ENCODE results near the gene SEMA3A.

Gene SEMA3A

DNA sequence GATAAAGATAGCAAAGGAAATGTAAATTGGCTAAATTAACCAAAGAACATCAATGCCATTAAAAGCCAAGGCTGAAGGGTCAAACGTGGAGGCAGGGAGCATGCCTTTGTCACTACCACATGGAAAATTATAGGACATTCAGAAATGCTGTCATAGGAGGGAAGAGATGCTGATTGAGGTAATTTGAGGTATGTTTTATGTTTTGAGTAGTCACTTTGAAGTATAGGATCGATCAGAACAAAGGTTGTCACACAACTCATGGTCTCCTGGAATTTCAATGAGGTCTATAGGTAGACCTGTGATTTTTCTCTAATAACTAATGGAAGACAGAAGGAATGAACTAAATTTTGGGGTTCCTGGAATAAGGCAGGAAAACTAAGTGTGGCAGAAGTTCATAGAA lies 149.8 kb downstream of the SEMA3A start:
- intact Hi-C loops (cut with DNase I) = no loop called here
- DNase-seq = no peak

DNA sequence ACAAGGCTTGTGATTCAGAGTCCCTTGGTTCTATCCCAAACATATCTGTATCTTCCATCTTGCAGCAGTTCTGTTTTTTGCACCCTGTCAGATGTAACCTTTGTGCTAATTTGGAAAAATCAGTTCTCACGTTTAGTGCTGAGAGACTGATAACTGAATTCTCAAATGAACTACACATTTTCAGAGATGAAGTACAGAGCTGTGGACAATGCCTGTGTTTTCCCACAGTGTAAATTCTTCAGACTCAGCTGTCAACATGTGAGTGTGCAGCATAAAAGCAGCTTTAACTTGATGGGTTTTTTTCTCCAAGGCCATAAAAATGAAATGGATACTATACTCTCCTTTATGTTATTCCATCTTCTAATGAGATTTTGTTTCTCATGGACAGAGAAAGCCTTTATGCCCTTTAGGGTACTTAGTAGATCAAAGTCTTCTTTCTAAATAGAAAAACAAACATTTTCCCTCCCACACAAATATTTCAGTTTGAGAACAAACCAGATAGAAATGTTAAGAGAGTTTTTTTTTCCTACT lies 150.9 kb downstream of the SEMA3A start:
- intact Hi-C loops (cut with DNase I) = no loop called here
- DNase-seq = no peak

DNA sequence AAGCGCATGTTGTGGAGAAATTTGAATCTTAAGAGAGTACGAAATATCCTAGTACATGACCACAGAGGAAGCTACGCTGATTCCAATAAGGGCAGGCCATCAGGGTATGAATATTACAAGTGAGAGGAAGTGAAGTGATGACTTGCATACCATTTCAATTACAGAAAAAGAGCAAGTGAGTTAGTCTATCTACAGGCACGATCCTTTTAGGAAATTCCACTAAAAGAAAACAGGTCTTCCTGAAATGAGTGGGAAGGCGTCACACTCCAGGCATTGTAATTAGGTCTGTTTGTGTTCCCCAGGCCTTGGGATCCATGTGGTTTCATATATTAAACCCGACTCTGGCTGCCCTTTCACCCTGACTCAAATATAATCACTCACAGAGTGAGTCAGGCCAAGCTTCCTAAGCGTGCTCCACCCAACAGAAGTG lies 152.5 kb downstream of the SEMA3A start:
- intact Hi-C loops (cut with DNase I) = no loop called here

DNA sequence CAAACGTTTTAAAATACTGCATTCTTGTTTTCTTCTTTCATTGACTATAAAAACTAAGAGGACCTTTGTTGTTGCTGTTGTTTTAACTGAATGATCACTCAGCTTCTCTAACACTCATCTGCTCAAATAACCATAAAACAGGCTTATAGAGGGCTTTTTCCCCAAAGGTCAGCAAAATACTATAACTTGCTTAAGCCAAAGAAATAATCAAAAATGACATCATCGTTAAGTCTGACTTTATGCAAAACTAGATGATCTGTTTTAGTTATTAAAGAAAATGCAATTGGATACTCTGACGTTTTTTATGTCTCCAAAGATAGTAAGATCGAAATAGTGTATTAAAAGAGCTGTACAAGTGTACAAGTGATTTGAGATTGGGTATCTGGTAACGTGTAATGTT lies 152.9 kb downstream of the SEMA3A start:
- intact Hi-C loops (cut with DNase I) = no loop called here

More for the DNA sequence above, 152.5 kb downstream of the SEMA3A start:
- DNase-seq = no peak

DNA sequence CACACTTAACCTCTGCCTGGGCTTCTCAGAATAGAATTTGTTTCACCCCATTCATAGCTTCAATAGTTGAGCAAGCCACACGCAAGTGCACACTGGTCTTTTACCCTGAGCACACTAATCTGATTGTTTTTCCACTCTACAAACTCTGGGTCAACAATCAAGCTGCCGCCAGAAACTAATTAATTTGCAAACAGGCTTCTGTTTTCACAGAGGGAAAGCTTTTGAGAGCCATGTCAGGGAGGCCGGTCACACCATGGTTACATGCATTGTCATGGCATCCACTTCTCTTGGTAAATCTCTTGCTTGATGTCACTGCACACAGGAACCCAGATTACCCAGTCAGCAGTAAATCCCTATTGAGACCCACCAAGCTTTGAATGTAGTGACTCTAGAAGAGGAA lies 154.2 kb downstream of the SEMA3A start:
- intact Hi-C loops (cut with DNase I) = no loop called here
- DNase-seq = peak in 28 of 42 donors; percentile 3 to 64 (median 24)

More for the DNA sequence above, 152.9 kb downstream of the SEMA3A start:
- DNase-seq = no peak

DNA sequence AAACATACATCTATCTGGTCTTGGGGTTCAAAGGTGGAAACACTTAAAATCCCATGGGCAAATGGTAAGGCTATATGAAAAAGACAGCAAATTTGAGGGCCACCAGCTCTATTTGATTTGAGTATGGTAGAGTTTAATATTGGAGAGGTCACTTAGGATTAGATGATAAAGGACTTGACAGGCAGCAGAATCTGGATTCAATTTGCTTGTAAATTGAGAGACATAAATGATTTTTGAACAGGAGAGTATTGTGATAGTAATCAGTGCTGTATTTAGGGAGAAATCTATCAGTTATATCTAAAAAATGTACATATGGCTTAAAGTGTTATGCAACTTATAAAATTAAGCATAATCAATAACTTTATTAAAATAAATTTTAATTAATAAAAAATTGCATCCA lies 155.2 kb downstream of the SEMA3A start:
- no peak for DNase-seq

DNA sequence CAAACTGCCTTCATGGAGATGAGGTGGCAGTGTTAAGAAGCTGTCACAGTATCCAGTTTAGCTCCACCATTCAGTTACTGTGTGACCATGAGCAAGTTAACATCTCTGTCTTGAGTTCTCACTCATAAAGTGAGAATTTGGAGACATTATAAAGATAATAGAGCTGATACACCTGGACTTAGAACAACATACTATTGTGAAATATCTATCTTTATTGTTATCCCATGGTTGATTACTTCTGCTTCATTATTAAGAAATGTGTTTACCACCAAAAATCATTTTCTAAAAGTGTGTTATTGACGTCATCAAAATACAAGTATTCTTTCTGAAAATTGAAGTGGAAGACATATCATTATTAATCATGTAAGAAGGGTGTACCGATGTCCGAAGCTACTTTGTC lies 166.9 kb downstream of the SEMA3A start:
- no peak for DNase-seq
- intact Hi-C loops (cut with DNase I) = no loop called here

More for the DNA sequence above, 155.2 kb downstream of the SEMA3A start:
- intact Hi-C loops (cut with DNase I) = no loop called here

DNA sequence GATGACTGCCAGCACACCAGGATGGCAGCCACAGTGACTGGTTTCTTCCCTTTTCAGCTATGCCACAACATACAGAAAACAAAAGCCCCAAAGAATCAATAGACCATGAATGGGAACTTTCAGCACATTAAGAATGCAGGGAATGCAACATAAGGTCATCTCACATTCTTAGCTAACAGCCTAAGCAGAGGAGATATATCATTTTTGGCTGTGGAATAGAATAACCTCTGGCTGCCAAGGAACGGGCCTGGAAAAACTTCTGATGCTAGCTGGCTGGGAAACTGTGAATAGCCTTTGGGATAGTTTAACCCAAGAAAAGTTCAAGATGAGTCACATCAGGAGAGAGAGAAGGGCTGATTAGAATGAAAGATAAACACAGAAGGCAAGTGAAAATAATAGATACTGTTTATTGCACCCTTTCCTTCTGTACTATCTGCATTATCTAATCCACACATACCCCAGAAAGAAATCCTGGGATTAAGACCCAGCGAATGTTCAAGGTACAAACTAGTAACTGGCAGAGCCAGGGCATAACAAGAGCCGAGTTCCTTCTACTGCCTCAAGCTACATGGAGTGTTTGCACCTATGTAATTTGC lies 169.2 kb downstream of the SEMA3A start:
- DNase-seq = no peak
- intact Hi-C loops (cut with DNase I) = no loop called here

DNA sequence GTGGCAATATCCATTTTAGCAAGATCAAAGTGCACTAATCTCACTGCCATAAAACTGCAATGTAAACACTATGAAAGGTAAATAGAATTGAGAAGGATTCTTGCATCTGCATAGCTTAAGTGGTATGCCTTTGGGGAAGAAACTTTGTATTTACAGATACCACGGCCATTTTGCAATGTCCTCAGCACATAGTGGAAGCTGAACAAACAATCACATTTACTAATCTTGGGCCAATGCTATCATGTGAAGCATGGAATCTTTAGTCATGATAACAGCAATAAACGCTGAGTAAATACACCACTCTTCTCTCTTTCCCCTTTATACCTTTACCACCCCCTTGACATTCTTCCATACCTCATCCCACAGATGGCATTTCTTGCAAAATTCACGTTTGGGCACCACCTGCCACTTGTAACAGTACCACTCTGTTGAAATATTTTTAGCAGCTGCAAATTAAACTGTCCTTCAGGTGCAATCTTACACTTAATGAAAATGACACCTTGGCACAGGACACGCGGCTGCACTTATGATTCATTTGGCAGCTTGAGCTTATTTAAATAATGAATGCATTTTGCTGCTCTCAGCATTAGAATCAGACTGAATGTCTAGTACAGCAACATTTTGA lies 171.8 kb downstream of the SEMA3A start:
- intact Hi-C loops (cut with DNase I) = no loop called here
- peak in 1 of 42 donors; percentile 4 for DNase-seq

DNA sequence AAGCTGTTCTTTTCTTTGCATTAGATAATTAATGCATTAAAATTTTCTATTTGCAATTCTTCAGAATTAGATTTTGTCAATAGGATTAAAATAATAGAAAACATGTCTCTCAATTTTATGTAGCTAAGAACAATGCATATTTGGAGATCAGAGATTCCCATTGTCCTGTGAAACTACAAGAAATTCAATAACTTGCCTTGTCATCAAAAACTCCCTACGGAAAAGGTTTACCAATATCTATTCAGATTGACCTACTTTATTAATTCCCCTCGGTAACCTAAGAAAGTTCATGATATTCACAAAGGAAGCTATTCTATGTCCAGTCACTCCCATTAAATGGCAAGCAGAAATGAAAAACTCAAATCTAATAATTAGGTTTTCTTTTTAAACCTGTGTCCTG lies 172.6 kb downstream of the SEMA3A start:
- intact Hi-C loops (cut with DNase I) = no loop called here
- DNase-seq = no peak

DNA sequence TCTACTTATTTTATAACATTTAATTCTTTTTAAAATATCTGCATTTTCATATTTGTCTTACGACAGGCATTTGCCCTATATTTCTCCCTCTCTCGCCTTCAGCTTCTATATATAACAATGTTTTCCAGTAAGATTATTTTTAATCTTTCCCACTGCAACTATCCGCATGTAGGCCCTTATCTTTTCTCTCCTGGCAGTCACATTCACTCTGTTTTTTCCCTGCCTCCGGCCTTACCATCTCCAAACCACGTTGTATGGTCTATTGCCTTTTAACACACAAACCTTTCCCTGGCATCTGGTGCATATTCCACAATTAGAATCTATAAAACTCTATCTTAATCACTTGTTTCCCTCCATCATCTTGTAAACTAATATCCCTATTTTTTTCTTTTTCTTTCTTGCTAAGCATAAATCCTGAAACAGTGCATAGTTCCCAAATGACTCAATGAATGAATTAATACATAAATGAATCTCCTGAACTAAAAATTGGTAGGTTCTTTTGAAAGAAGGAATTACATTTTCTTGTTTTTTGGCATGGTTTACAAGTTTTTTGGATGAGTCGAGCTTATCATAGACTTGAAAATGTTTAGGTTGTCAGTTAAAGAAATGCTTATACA lies 173.2 kb downstream of the SEMA3A start:
- intact Hi-C loops (cut with DNase I) = no loop called here
- DNase-seq = no peak

DNA sequence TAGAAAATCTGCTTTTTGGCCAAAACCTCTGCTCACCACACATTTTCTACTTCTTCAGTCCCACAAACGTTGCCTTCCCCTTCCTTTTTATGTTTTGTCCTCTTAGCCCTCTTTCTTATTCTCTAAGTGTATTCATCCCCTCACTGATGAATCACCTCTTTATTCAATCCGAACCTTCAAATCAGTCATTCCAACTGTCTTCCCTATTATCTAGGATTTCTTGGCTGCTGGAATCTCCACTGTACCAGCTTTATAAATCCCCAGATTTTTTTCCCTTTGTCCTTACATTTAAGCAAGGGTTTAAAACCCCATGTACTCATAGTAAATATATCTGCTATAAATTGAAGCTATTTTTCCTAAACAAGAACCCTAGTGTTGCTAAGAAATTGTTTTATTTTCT lies 176.9 kb downstream of the SEMA3A start:
- intact Hi-C loops (cut with DNase I) = no loop called here
- DNase-seq = no peak

DNA sequence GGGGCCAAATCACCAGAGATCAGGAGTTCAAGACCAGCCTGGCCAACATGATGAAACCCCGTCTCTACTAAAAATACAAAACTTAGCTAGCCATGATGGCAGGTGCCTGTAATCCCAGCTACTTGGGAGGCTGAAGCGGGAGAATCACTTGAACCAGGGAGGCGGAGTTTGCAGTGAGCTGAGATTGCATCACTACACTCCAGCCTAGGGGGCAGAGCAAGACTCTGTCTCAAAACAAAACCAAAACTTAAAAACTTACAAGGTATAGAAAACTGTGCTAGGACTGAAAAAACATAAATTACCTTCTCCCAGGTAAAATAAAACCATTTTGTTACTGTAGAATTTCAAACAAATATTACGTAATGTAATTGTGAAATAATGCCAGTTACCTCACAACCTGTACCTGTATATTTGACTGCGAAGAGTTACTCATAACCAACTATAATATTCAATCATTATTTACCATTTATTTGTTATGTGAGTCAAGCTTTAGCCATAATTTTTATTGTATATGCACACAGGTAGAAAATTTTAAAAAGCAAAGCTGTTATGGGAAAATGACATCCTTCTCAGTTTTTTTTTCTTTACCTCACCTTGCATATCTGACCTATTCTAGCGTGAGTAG lies 180.9 kb downstream of the SEMA3A start:
- no peak for DNase-seq

DNA sequence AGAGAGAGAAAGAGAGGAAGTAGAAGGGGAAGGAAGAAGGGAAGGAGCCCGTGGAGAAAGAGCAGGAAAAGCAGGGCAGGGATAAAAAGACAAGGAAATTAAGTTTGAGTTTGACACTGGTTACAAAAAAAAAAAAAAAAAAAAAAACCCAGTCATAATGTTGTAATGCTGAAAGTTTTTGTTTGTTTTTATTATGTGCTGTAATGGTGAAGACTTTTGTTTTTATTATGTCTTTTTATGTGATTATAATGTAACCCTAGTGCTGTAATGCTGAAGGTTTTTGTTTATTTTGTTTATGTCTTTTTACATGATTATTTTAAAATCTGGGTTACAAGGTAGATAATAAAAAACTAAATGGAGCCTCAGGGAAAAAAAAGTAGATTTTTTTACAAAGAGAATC lies 184.8 kb downstream of the SEMA3A start:
- DNase-seq = no peak
- intact Hi-C loops (cut with DNase I) = no loop called here

More for the DNA sequence above, 180.9 kb downstream of the SEMA3A start:
- intact Hi-C loops (cut with DNase I) = no loop called here

DNA sequence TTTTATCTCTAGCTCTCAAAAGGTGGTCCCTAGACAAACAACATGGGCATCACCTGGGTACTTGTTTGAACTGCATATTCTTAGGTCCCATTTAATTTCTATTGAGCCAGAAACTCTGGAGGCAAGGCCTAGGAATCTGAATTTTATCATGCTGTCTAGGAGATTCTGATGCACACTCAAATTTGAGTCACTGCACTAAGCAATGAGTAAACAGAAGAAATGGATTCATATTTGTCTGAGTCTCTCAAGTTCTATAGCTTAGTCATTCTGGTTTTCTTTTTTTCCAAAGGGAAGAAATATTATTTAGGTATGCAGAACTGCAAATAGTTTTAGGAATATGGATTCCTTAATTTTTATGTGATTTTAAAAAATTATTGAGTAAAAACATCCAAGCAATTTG lies 185.5 kb downstream of the SEMA3A start:
- no peak for DNase-seq
- intact Hi-C loops (cut with DNase I) = no loop called here

DNA sequence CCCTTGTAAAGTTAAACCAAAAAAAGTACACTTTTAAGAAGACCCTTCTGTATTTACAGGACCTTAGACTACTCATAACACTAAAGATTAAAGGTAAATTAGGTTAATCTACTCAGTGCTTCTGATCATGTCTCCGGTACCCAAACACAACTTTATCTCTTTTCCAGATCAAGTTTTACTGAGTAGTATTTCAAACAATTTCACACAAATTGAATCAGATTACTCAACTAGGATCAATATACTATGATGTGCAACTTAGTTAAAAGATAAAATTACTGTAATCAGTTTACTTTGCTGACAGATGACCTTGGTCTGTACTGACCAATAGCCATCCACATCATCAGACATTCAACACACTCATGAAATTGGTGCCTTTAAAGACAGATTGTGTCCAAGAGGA lies 191.4 kb downstream of the SEMA3A start:
- DNase-seq = no peak
- intact Hi-C loops (cut with DNase I) = no loop called here

DNA sequence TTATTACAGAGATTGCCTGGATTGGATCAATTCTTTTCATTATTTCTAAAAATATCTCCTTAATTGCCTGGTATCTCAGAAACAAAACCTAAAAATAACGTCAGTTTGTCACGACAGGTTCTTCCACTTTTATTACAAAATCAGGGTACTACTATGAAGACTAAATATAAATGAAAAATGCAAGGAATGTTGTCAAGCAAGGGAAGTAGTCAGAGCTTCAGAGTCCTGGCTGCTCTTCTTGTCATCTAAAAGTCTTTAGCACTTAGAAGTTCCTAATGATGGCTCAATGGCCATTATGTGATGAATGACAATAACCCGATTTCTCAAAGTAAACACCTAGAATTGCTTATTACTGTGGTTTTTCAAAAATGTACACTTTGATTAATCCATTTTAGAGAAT lies 192.2 kb downstream of the SEMA3A start:
- DNase-seq = no peak
- intact Hi-C loops (cut with DNase I) = no loop called here

DNA sequence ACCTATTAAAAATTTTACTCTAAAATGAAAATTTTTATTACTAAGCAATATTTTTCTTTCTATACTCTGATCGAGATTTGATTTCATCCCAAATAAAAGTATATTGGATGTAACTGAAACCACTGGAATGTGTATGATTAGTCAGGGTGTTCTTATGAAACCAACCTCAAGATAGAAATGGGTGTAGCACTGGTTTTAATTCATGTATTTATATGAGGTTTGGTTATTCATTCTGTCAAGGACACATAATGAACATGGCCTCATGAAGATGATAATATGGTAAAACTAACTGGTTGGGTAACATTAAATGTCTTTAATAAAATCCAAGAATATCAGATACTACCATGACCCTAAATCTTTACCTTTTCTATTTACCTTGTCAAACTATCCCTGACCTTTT lies 197.7 kb downstream of the SEMA3A start:
- intact Hi-C loops (cut with DNase I) = no loop called here
- no peak for DNase-seq

DNA sequence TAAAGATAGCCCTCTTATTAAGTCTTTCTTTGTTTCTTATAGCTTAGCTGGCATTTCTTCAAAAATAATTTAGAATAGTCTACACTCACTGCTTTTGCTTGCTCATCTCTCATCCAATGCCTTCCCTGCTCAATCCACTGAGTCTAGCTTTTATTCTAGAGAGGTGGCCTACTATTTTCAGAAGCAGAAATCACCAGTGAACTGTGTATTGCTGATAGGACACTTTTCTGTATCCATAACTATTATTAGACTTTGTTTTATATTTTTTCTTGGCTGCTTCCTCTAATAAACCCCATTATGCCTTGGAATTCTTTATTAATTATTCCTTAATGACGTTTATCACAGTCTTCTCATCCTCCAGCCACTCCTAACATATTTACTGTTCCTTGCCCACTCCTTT lies 206.8 kb downstream of the SEMA3A start:
- intact Hi-C loops (cut with DNase I) = no loop called here

DNA sequence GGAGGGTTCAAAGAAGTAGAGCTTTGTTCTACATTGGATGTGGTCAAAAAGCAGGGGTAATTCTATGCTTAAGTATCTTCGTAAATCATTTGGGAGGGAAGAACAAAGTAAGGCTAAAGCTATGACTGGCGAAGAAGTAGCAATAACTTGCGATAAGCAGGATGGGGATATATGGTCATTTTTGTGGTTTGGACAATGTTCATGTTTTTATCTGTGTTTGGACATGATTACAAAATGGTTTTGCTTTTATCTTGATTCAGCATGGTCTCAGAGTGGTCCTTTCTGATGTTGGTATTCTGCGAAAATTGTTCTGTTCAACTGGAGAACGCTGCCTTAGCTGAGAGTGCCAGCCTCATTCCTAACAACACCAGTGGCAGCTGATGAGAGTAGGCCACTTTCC lies 208.8 kb downstream of the SEMA3A start:
- no peak for DNase-seq
- intact Hi-C loops (cut with DNase I) = no loop called here

More for the DNA sequence above, 206.8 kb downstream of the SEMA3A start:
- no peak for DNase-seq

All from head of caudate nucleus (tissue), 42 donors.